NCI-H345 (cell line): ENCODE data around the gene CACNA1C.

Experiments used
- DNase-seq: peaks from one replicate; lab custom pipeline; 2025; lab: John Stamatoyannopoulos, UW

CACNA1C gene

DNA sequence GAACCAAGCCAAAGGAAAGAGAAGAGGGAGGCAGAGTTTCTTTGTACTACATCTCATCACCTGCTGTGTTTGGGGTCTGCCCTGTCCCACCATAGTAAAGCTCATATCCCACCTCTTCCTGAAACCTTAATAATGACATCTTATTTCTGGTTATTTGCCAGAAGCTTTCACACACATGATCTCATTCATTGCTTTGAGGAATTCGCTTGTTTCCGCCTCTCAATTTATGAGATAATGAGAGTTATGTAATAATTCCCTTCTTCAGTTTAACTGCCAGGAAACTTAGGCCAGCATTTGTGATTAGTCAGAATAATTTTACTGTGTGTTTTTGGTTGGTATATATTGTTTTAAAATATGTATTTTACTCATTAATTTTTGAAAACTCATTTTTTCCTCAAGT, 205.2 kb downstream of the CACNA1C start:
- no peak for DNase-seq

DNA sequence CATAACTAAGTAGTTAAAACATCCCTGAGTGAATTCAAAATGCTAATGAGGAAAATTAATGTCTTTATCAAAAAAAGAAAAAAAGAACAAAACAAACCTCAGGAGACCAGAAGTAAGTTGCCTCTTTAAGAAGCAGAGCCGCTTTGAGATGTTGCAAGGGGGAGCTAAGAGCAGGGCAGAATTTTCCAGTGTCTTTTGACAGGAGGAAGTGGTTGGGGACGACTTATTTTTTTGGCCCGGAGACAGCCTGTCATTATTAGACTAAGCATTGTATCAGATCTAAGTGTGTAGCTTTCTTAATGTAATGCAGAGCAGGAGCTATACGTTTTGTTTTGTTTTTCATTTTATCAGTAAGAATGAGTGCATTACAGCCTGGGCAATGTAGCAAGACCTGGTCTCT, 206.6 kb downstream of the CACNA1C start:
- DNase-seq, result no peak

DNA sequence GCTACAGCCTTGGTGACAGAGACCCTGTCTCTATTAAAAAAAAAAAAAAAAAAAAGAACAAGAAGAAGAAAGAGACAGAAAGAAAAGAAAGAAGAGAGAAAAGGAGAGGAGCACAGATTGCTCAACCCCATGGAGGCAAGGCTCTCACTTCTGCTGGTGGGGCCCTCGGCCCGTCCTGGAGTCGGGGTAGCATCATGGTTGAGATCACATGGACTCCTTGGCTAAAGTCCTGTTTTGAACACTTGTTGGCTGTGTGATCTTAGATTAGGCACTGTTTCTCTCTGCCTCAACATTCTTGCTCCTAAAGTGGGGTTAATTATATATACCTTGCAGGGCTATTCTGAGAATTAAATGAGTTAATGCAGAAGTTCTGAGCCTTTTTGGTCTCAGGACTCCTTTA, 207.7 kb downstream of the CACNA1C start:
- DNase-seq, result no peak

DNA sequence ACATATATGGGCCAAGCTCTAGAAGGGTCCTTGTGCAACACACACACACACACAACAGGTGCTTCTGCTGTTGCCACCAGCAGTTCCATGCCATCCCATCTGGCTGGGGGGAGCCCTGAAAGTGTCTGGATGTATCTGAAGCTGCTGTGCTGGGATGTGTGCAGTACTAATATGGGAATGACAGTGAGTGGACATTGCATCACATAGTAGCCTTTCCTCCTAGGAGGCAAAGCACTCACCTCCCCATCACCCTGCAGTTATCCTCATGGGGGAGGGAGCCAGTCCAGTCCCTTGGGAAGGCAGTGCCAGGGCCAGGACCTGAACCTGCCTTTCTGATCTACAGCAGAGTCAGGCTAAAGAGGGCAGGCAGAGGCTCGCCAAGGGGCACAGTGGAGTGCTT, 208.9 kb downstream of the CACNA1C start:
- no peak for DNase-seq

GRCh38 chr12:2262449-2262848, 209.7 kb downstream of the CACNA1C start:
- DNase-seq, result no peak

- DNase-seq, result no peak
These were observed 211.1 kb downstream of the CACNA1C start for GRCh38 chr12:2263901-2264300.

DNA sequence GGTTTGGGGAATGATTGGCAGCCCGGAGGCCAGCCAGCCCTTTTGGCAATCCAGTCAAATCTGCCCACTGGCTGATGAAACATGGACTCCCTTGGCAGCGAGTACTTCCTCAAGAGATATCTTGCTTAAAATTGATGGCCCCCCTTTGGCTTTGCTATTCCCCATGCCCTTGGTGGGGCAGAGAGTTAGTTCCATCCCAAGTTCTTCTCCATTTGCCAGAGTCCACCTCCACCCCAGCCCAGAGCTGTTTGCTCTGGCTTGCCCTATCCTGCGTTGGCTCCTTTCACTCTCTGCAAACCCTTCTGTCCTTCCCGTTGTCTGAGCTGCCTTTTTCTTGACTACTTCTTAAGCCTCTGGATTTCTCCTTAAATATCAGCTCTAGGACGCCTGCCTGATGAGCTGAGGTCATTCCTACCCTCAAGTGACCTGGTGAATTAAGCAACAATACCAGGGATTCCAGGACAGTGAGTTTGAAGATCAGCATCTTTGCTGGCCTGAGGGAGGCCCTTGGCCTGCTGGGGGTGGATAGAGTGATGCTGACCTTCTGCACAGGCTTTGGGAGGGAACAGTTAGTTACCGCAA, 212.0 kb downstream of the CACNA1C start:
- DNase-seq, result no peak

GRCh38 chr12:2265461-2266167, 212.8 kb downstream of the CACNA1C start:
- DNase-seq, result no peak

GRCh38 chr12:2266666-2267620, 214.2 kb downstream of the CACNA1C start:
- DNase-seq, result no peak

GRCh38 chr12:2267703-2268470, 215.1 kb downstream of the CACNA1C start:
- DNase-seq, result no peak

DNA sequence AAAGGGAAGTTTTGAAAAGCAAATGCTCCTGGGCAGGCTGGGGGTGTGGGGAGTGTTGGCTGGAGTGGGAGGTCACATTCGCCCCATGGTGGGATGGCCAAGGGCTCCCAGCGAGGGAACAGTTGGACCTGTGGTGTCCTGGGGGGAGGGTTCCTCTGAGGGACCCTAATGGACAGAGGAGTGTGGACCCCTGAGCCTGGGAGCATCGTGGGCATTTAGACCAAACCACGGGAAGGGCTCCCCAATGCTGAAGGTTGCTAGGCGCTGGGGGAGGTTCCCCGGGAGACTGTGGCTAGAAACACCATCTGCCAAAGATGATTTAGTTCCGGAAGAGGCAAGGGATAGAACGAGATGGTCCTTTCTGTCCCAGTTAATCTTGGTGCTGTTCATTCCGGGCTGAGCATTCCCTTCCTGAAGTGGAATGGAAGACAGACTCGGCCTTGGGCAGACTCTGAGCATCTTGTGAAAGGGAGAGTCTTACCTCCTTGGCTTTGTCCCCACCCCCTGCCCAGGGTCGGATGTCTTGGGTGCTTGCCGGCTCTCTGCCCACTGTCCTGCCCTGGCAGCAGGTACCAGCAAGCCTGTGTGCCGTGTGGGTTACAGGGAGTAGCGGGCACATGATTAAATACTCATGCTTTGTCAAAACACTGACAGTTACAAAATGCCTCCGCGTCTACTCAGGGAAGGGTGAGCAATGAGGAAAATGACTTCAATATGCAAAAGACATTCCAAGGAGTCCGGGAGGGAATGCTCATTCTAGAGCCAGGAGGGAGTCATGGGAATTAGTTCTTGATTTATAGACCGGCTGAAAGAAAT, 215.9 kb downstream of the CACNA1C start:
- DNase-seq, result no peak

GRCh38 chr12:2270846-2271245, 218.1 kb downstream of the CACNA1C start:
- DNase-seq, result no peak

DNA sequence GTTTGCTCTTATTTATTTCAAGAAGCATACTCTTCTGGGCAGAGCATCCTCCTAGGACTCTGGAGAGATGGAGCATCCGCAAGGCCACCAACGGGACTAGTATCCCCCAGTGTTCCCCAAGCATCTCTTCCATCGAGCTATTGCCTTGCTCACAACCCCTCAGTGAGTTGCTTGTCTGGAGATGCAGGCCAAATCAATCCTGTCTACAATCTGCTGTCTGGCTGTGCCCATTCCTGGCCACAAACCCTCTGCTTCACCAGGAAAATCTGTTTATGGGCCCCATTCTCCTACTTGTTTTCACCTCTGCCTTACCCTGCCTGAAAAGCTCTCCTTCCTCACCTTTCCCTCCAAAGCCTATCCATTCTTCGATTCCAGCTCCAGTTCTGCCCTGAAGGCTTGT, 219.2 kb downstream of the CACNA1C start:
- DNase-seq, result no peak

DNA sequence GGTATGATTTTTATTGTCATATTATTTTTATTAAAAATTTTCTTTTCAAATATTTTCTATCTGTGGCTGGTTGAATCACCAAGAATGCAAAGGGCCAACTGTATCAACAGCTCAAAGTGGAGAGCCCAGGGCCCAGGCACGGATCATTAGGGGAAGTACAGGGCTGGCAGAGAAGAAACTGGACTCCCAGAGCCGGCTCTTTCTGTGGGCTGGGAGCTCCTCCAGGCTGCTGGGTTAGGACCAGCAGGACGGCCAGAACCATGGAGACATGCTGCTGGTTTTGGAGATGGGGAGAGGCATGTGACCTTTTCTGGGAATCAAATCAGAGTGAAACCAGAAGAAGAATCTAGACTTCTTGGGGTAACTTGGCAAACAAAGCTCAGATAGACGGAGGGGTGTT, 220.5 kb downstream of the CACNA1C start:
- DNase-seq, result no peak

- DNase-seq, result no peak
These were observed 221.0 kb downstream of the CACNA1C start for GRCh38 chr12:2273751-2274150.

GRCh38 chr12:2274733-2275132, 221.9 kb downstream of the CACNA1C start:
- no peak for DNase-seq

DNA sequence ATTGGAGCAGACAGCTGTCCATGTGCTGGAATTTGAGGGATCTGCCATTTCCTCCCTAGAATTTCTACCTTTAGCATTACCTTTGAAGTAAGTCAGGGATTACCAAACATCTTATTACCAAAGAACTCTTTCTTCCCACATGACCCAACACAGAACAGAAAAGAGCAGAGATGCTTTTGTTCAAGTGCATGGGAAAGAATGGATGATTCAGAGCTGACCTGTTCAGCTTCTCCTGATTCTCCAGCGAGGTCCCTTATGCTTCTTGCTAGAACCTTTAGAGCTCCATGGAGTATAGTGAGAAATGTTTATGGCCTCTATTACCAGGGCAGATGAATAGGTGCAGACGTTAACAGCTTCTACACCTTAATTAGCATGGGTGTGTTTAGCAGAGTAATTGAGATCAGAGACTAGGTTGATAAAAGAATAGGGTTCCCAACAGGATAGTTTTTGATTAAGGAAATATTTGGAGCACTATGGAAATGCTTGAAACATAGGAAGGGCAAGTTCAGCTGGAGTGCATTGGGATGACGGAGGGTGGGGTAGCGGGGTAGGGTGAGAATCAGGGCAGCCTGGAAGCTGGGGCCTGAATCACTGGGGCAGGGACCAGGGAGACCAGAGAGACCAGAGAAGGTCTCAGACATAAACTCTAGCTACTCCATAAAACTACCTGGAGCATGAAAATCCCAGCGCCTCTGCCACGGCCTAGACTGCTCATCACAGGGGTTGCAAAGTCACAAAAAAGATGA, 223.7 kb downstream of the CACNA1C start:
- DNase-seq, result no peak

- no peak for DNase-seq
These were observed 224.8 kb downstream of the CACNA1C start for GRCh38 chr12:2277492-2278155.

GRCh38 chr12:2281446-2281845, 228.7 kb downstream of the CACNA1C start:
- no peak for DNase-seq

GRCh38 chr12:2282318-2282717, 229.5 kb downstream of the CACNA1C start:
- DNase-seq, result no peak
